ENCODE data around the gene SHD. TPM values are rescaled to one million over a fixed set of nuclear protein-coding genes. Genes with fewer than 3 reads are reported as not detected.
"Not testable (repeated sequence)": the region's sequence is repeated elsewhere in the genome, so short reads cannot be mapped to it uniquely, and the experiment has no call there.

The SHD gene
- total RNA-seq, 4 donors from 2014 or later, result not detected

DNA sequence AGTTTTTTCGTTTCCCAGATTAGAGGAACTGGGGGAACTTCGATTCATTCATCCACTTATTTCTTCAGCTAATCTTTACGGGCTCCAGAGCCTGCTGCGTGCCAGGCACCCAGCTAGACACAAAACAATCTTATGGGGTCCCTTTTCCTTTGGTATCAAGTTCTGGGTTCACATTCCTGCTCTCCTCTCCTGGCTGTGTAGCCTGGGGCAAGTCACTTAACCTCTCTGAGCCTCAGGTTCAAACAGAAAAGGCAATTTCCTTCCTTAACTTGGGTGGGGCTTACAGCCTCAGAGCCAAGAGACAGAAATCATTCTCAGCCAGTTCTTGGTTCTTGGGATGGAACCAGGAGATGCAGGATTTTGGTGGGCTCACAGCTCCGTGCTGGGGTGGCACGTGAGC is 5.9 kb downstream of the SHD start:
- TF ChIP-seq, protein P1, sequence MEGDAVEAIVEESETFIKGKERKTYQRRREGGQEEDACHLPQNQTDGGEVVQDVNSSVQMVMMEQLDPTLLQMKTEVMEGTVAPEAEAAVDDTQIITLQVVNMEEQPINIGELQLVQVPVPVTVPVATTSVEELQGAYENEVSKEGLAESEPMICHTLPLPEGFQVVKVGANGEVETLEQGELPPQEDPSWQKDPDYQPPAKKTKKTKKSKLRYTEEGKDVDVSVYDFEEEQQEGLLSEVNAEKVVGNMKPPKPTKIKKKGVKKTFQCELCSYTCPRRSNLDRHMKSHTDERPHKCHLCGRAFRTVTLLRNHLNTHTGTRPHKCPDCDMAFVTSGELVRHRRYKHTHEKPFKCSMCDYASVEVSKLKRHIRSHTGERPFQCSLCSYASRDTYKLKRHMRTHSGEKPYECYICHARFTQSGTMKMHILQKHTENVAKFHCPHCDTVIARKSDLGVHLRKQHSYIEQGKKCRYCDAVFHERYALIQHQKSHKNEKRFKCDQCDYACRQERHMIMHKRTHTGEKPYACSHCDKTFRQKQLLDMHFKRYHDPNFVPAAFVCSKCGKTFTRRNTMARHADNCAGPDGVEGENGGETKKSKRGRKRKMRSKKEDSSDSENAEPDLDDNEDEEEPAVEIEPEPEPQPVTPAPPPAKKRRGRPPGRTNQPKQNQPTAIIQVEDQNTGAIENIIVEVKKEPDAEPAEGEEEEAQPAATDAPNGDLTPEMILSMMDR (IDR thresholded peaks at IDR 0.05), result no peak
- TF ChIP-seq POLR2AphosphoS5 (IDR thresholded peaks at IDR 0.05) (no peak), POLR2A (IDR thresholded peaks at IDR 0.05) (no peak), EP300 (IDR thresholded peaks at IDR 0.05) (no peak)
- Histone ChIP-seq H3K27ac (no peak overlapping the region), H3K4me3 (no peak overlapping the region), H3K27me3 (peaks cover 90% of the 10 kb centered on the region), H3K4me1 (peaks cover 0 to 3% (median 0%) of the 10 kb centered on the region in 3 donors), H3K9me3 (no peaks in the 10 kb centered on the region), H3K36me3 (no peaks in the 10 kb centered on the region)
- no peak for ATAC-seq
- WGBS, 2 donors (ENCODE audit: low coverage in 1 of 2), result 58 to 60% methylated on average over 2 to 4 of the region's 6 CpGs

DNA sequence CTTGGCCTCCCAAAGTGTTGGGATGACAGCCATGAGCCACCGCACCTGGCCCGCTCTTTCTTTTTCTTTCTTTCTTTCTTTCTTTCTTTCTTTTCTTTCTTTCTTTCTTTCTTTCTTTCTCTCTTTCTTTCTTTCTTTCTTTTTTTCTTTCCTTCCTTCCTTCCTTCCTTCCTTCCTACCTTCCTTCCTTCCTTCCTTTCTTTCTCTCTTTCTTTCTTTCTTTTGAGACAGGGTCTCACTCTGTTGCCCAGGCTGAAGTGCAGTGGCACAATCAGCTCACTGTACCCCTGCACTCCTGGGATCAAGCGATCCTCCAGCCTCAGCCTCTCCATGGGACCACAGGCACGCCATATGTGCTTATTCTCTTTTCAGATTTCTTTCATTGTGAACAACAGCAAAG is 7.1 kb downstream of the SHD start:
- peaks cover 90% of the 10 kb centered on the region for H3K27me3 ChIP-seq
- H3K4me1 ChIP-seq, ATAC-seq, H3K27ac ChIP-seq, H3K36me3 ChIP-seq, H3K4me3 ChIP-seq, H3K9me3 ChIP-seq: not testable (repeated sequence)
- WGBS, 2 donors (ENCODE audit: low coverage in 1 of 2), result 63% methylated on average over 4 of the region's 4 CpGs; no CpG with 5 or more reads in 1 of the 2 donors

DNA sequence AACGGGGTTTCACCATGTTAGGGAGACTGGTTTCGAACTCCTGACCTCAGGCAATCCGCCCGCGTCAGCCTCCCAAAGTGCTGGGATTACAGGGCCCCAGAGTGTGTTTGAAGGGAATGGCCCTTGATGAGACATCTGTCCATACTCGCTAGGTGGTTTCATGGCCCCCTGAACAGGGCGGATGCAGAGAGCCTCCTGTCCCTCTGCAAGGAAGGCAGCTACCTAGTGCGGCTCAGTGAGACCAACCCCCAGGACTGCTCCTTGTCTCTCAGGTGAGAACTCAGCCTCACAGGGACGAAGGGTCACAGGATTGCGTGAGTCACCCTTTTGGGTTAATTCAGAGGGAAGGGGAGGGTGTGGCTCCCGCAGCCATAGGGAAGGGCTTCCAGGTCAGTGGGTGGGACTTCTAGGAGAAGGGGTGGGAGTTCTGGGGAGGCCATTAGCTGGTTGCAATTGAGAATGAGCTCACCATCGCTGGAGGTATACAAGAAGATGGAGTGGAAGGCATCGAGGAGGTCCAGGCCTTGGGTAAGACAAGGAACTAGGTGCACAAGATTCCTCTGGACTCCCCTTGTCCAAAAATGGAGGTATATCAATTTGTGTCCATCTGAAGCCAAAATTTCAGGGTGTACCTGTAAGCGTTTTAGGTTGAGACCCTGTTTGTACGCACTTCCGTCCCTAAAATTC is 9.2 kb downstream of the SHD start:
- Histone ChIP-seq H3K27ac (no peak overlapping the region), H3K36me3 (no peaks in the 10 kb centered on the region), H3K4me1 (no peaks in the 10 kb centered on the region), H3K4me3 (no peak overlapping the region), H3K9me3 (no peaks in the 10 kb centered on the region), H3K27me3 (peaks cover 88% of the 10 kb centered on the region)
- 58 to 78% methylated on average over 2 to 10 of the region's 16 CpGs for WGBS, 2 donors (ENCODE audit: low coverage in 1 of 2)
- ATAC-seq, result no peak
- no peak for TF ChIP-seq POLR2AphosphoS5 (IDR thresholded peaks at IDR 0.05)
- TF ChIP-seq POLR2A (IDR thresholded peaks at IDR 0.05), result no peak
- TF ChIP-seq EP300 (IDR thresholded peaks at IDR 0.05), result no peak
- TF ChIP-seq, protein P1 (IDR thresholded peaks at IDR 0.05), result no peak

DNA sequence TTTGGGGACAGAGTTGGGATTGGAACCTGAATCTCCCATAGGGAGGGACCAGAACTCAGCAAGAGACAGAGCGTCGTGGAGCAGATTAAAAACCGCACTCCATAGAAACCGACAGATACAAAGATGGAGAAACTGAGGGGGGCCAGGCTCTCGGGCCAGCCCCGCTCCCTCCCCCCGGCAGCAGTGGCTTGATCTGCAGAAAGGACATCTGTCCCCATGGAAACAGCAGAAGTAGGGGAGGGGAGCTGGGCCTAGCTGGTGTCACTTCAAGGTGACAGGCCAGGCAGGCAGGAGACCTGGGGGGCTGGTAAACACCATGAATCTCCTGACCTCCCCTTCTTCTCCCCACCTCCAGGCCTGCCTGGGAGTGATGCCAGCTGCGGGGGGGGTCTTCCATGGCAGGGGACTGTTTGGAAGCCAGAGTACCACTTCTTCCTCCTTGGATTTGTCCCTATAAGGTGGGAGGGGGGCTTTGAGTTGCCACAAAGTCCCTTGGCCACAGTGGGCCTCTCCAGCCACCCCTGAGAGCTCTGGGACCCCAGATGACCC is 12.2 kb downstream of the SHD start:
- no peaks in the 10 kb centered on the region for H3K4me1 ChIP-seq
- peaks cover 77% of the 10 kb centered on the region for H3K27me3 ChIP-seq
- ATAC-seq, result no peak
- no peak for TF ChIP-seq POLR2A (IDR thresholded peaks at IDR 0.05)
- no peak for TF ChIP-seq EP300 (IDR thresholded peaks at IDR 0.05)
- TF ChIP-seq POLR2AphosphoS5 (IDR thresholded peaks at IDR 0.05), result no peak
- TF ChIP-seq, protein P1 (IDR thresholded peaks at IDR 0.05), result no peak
- H3K27ac ChIP-seq, result no peak overlapping the region
- WGBS, 2 donors (ENCODE audit: low coverage in 1 of 2), result 59% methylated on average over 7 of the region's 8 CpGs; no CpG with 5 or more reads in 1 of the 2 donors
- H3K4me3 ChIP-seq, result no peak overlapping the region
- no peaks in the 10 kb centered on the region for H3K36me3 ChIP-seq
- H3K9me3 ChIP-seq, result no peaks in the 10 kb centered on the region

DNA sequence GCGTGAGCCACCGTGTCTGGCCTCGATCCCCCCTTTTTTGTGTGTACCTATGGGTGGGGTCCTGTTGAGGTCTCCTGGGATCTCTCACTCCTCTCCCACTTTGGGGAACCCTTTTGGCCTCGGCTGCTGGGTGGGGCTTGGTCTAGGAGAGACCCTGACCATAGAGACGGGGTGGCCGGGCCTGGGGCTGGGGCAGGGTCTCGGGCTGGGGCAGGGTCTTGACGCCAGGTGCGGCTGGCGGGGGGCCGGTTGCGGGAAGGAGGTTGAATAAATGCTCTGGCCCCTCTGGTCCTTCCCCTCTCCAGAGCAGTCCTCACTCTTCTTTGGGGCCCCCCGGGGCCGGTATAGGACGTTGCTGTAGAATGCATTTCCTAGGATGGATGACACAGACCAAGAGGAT is 13.4 kb downstream of the SHD start:
- no peak for ATAC-seq

More for the DNA sequence above, 13.4 kb downstream of the SHD start:
- H3K27ac ChIP-seq, result no peak overlapping the region
- WGBS, 2 donors (ENCODE audit: low coverage in 1 of 2), result 53 to 80% methylated on average over 2 to 3 of the region's 15 CpGs
- TF ChIP-seq POLR2A (IDR thresholded peaks at IDR 0.05) (no peak), EP300 (IDR thresholded peaks at IDR 0.05) (no peak), POLR2AphosphoS5 (IDR thresholded peaks at IDR 0.05) (no peak)
- TF ChIP-seq, protein P1 (IDR thresholded peaks at IDR 0.05), result no peak
- no peaks in the 10 kb centered on the region for H3K9me3 ChIP-seq
- no peaks in the 10 kb centered on the region for H3K4me1 ChIP-seq
- no peak overlapping the region for H3K4me3 ChIP-seq
- H3K36me3 ChIP-seq, result no peaks in the 10 kb centered on the region
- H3K27me3 ChIP-seq, result peaks cover 75% of the 10 kb centered on the region
